Neural cell (in vitro differentiated cells): ENCODE data around the gene PRTFDC1. TPM values are rescaled to one million over a fixed set of nuclear protein-coding genes. Genes with fewer than 3 reads are reported as not detected.

ENCODE experiments used
- H2AFZ ChIP-seq: fragments of 200-600, 300-800 bp; sonication (generic), shearing (Covaris generic); 2 replicates; pipeline ENCODE4 v1.6.0; 2014; ENCODE audit warnings: low read depth, mild to moderate bottlenecking, antibody characterized with exemption, low read length, moderate library complexity
- H3F3A ChIP-seq: fragments of 200-600 bp; shearing (Covaris generic); 2 replicates; pipeline ENCODE4 v1.6.1; 2016; ENCODE audit warnings: mild to moderate bottlenecking, moderate library complexity, mixed read lengths, antibody characterized with exemption, low read length; ENCODE audit not compliant: insufficient read depth, poor library complexity, severe bottlenecking
- H3K27ac ChIP-seq: fragments of 200-600, 300-800 bp; sonication (generic), shearing (Covaris generic); 2 replicates; pipeline ENCODE4 v1.5.1; 2014; ENCODE audit warnings: mild to moderate bottlenecking, low read length, moderate library complexity
- H3K27me3 ChIP-seq: fragments of 300-800, 200-600 bp; sonication (generic), shearing (Covaris generic); 2 replicates; pipeline ENCODE4 v1.6.0; 2014; ENCODE audit warnings: mild to moderate bottlenecking, low read depth, low read length, moderate library complexity; ENCODE audit not compliant: insufficient read depth
- H3K36me3 ChIP-seq: fragments of 300-800, 200-600 bp; sonication (generic), shearing (Covaris generic); 2 replicates; pipeline ENCODE4 v1.5.1; 2014; ENCODE audit warnings: mild to moderate bottlenecking, antibody characterized with exemption, low read length, moderate library complexity; ENCODE audit not compliant: insufficient read depth
- H3K4me2 ChIP-seq: fragments of 300-800, 200-600 bp; sonication (generic), shearing (Covaris generic); 2 replicates; pipeline ENCODE4 v1.6.0; 2014; ENCODE audit warnings: mild to moderate bottlenecking, low read length
- H3K4me3 ChIP-seq: fragments of 300-800, 200-600 bp; sonication (generic), shearing (Covaris generic); 2 replicates; pipeline ENCODE4 v1.5.1; 2014; ENCODE audit warnings: mild to moderate bottlenecking, low read length, moderate library complexity
- H3K79me2 ChIP-seq: fragments of 200-600 bp; shearing (Covaris generic); replicated peaks from 2 replicates; pipeline ENCODE4 v1.6.0; 2014; ENCODE audit warnings: mild to moderate bottlenecking, low read length, moderate library complexity; ENCODE audit not compliant: insufficient read depth
- H3K9ac ChIP-seq: fragments of 300-800, 200-600 bp; sonication (generic), shearing (Covaris generic); 2 replicates; pipeline ENCODE4 v1.6.1; 2016; ENCODE audit warnings: mild to moderate bottlenecking, low read length, mixed read lengths
- H3K9me2 ChIP-seq: fragments of 200-600 bp; shearing (Covaris generic); 2 replicates; pipeline ENCODE4 v1.6.1; 2016; ENCODE audit warnings: mild to moderate bottlenecking, low read length, mixed read lengths; ENCODE audit not compliant: insufficient read depth
- H3K9me3 ChIP-seq: fragments of 200-600, 300-800 bp; sonication (generic), shearing (Covaris generic); 2 replicates; pipeline ENCODE4 v1.6.1; 2016; ENCODE audit warnings: mild to moderate bottlenecking, mixed run types, low read length, moderate library complexity, mixed read lengths
- H4K20me1 ChIP-seq: fragments of 200-600 bp; shearing (Covaris generic); 2 replicates; pipeline ENCODE4 v1.6.1; 2016; ENCODE audit warnings: mild to moderate bottlenecking, mixed run types; ENCODE audit not compliant: insufficient read depth
- CTCF ChIP-seq: fragments of 450-650 bp; IDR thresholded peaks from 2 replicates; pipeline ENCODE4 v1.5.1; 2014; ENCODE audit warnings: antibody characterized with exemption, mild to moderate bottlenecking, moderate library complexity; ENCODE audit not compliant: poor library complexity, severe bottlenecking
- EP300 ChIP-seq: fragments of 450-650 bp; conservative IDR thresholded peaks from 2 replicates; pipeline ENCODE4 v1.6.1; 2014; ENCODE audit warnings: antibody characterized with exemption, mild to moderate bottlenecking, moderate library complexity; ENCODE audit not compliant: poor library complexity, severe bottlenecking
- EZH2 ChIP-seq: fragments of 200-600, 300-800 bp; shearing (Covaris generic), sonication (generic); IDR thresholded peaks from 2 replicates; pipeline ENCODE4 v1.6.1; 2014; ENCODE audit warnings: antibody characterized with exemption, low read length, borderline replicate concordance, mild to moderate bottlenecking; ENCODE audit not compliant: insufficient read depth, poor library complexity, severe bottlenecking
- MXI1 ChIP-seq: fragments of 450-650 bp; conservative IDR thresholded peaks from 2 replicates; pipeline ENCODE4 v1.6.1; 2014; ENCODE audit warnings: antibody characterized with exemption, mild to moderate bottlenecking; ENCODE audit not compliant: poor library complexity, severe bottlenecking
- POLR2AphosphoS5 ChIP-seq: IDR thresholded peaks from 2 replicates; pipeline ENCODE4 v1.6.1; 2012
- RAD21 ChIP-seq: fragments of 450-650 bp; conservative IDR thresholded peaks from 2 replicates; pipeline ENCODE4 v1.6.1; 2014; ENCODE audit warnings: antibody characterized with exemption, mild to moderate bottlenecking, moderate library complexity
- REST ChIP-seq: IDR thresholded peaks from 2 replicates; pipeline ENCODE4 v1.6.1; 2012; ENCODE audit warnings: borderline replicate concordance
- SMC3 ChIP-seq: fragments of 450-650 bp; conservative IDR thresholded peaks from 2 replicates; pipeline ENCODE4 v1.6.1; 2014; ENCODE audit warnings: antibody characterized with exemption, mild to moderate bottlenecking, moderate library complexity; ENCODE audit not compliant: poor library complexity
- TAF1 ChIP-seq: IDR thresholded peaks from 2 replicates; pipeline ENCODE4 v1.6.1; 2012; ENCODE audit warnings: low read depth
- polyA plus RNA-seq: library from polyadenylated mRNA; depleted of rRNA; stranded (reverse); fragments of >200 nt; gene quantifications from 2 replicates; pipeline ENCODE4 v1.2.3, GENCODE V29; 2014

Gene PRTFDC1
- polyA plus RNA-seq, 1 donor from 2014 or later = 3.4 TPM

GRCh38 chr10:24965051-24965450 lies 12.6 kb upstream of the PRTFDC1 start:
- no peaks in the 10 kb centered on the region for H3K9me2 ChIP-seq
- no peaks in the 10 kb centered on the region for H3K79me2 ChIP-seq
- no peak overlapping the region for H3K4me2 ChIP-seq
- no peak overlapping the region for H3K27ac ChIP-seq
- H4K20me1 ChIP-seq = no peaks in the 10 kb centered on the region
- H3K9me3 ChIP-seq = no peaks in the 10 kb centered on the region
- no peak for TF ChIP-seq CTCF
- no peak for TF ChIP-seq EZH2
- TF ChIP-seq EP300 = no peak
- no peak for TF ChIP-seq MXI1
- no peak for TF ChIP-seq TAF1
- no peak for TF ChIP-seq POLR2AphosphoS5
- TF ChIP-seq REST = no peak
- TF ChIP-seq SMC3 = no peak
- TF ChIP-seq RAD21 = no peak
- no peak overlapping the region for H2AFZ ChIP-seq
- no peaks in the 10 kb centered on the region for H3K36me3 ChIP-seq
- H3K9ac ChIP-seq = no peak overlapping the region
- no peaks in the 10 kb centered on the region for H3K27me3 ChIP-seq
- no peak overlapping the region for H3K4me3 ChIP-seq
- H3F3A ChIP-seq = no peaks in the 10 kb centered on the region

- Histone ChIP-seq H3K4me3 (no peak overlapping the region), H3F3A (no peaks in the 10 kb centered on the region), H3K79me2 (no peaks in the 10 kb centered on the region), H3K9me3 (no peaks in the 10 kb centered on the region), H3K9ac (no peak overlapping the region), H3K27ac (no peak overlapping the region), H3K27me3 (no peaks in the 10 kb centered on the region), H3K9me2 (no peaks in the 10 kb centered on the region), H4K20me1 (no peaks in the 10 kb centered on the region), H2AFZ (no peak overlapping the region), H3K36me3 (no peaks in the 10 kb centered on the region), H3K4me2 (no peak overlapping the region)
- no peak for TF ChIP-seq POLR2AphosphoS5
- TF ChIP-seq TAF1 = no peak
- TF ChIP-seq MXI1 = no peak
- TF ChIP-seq REST = no peak
- no peak for TF ChIP-seq SMC3
- no peak for TF ChIP-seq EP300
- no peak for TF ChIP-seq EZH2
- TF ChIP-seq RAD21 = no peak
- no peak for TF ChIP-seq CTCF
Measured at GRCh38 chr10:24963521-24964041, 11.2 kb upstream of the PRTFDC1 start.
